Measurements from ENCODE around the gene SATB2.

SATB2 gene

DNA sequence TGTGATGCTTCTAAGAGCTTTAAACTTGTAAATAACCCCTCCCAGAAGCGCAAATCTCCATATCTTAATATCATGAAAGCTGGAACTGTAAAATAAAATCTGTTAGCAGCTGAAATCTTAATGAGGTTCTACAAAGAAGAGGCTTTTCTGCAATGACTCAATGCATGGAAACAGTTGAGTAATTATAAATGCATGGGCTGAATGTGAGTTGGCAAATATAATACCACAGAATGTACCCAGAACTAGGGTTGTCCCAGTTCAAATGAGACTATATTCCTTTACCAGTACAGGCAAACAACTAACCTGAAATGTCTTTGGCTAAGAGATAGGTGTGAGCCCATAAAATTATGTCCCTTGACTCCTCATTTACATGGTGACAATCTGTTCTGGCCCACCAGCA, 52.9 kb downstream of the SATB2 start:
- DNase-seq = peak in 1 of 2 donors; percentile 47

DNA sequence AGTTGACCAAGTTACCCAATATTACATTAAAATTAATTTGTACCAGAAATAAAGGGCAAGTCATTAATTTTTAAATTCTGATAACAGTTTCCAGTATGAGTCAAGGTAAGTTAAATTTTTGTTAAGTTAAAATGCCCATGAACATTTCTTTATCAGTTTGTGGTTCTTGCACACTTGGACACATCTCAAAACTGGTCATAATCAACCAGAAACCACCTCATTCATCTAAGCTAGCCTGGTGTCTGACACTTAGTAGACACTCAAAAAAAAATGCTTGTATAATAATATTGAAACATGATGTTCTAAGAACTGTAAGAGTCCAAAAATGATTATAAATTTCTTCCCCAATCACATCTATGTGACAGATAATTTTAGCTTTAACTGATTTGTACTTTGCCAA, 62.4 kb downstream of the SATB2 start:
- DNase-seq = no peak

DNA sequence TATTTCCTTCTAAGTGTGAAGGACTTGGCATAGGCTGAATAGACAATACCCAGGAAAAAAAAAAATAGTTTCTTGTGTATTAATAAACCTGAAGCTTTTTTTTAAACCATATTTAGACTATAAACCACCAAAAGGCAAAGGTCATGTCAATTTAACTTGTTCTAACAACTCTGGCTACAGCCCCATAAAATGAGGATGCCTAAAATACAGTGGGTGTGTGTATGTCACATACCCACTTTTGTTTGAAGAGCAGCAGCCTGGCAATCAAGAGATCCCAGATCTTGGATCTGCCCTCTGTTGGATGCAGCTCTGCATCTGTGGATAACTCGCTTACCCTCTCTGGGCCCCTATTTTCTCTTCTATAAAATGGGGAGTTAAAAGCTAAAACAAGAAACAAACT, 65.4 kb downstream of the SATB2 start:
- DNase-seq = no peak

DNA sequence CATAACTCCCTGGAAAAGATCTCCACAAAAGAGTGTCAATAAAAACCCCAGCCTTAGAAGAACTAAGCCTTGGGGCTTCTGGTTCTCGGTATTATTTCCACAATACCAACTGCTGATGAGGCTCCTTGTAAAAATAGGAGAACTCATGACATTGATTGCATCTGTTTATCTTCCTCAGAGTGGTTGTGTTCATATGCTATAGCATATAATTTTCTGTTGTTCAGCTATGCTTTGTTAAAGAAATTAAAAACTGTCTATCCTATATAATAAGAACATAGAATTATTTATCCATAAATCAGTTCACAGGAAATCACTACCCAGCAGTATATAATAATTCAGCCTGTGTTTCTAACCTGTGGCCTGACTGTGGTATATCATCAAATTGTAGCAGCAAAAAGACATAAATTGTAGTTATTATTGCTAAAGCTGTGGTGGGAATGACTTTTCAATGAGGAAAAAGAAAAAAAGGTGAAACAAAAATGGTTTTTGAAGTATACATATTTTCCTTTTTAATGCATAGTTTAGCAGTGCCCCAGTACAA, 68.9 kb downstream of the SATB2 start:
- no peak for DNase-seq

DNA sequence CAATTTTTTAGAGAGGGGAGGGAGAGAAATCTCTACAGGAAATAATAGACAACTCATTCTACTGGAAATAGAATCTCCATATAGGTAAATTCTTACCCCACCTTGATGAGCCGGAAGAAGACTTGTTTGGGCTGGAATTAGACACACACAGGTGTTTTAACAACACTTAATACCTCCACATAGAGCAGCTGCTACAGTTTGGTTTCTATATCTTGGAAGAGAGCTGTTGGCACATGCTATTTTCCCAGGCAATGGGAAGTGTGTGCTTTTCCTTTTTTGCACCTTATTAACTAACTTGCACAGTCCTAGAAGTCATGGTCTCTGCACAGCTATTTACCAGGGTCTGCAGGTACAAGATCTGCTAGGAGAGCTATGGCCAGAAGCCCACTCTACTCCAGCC, 73.7 kb downstream of the SATB2 start:
- DNase-seq = no peak

DNA sequence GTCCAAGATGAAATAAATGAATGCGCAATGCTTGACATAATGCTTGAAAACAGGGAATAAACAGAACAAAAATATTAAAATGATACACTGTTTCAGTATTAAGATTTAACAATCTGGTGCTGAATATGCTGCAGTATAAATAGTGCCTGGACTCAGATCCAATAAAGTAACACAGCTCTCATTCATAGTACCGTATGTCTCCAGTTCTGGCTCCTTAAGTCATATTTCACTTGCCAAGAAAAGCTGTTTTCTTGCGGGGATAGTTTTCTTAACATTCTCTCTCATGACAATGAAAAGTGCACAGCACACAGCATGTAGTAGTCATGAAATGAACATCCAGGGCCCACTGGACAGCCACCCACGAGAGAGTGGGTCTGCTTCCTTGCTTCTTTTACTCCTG, 74.7 kb downstream of the SATB2 start:
- DNase-seq = peak in 1 of 2 donors; percentile 10

DNA sequence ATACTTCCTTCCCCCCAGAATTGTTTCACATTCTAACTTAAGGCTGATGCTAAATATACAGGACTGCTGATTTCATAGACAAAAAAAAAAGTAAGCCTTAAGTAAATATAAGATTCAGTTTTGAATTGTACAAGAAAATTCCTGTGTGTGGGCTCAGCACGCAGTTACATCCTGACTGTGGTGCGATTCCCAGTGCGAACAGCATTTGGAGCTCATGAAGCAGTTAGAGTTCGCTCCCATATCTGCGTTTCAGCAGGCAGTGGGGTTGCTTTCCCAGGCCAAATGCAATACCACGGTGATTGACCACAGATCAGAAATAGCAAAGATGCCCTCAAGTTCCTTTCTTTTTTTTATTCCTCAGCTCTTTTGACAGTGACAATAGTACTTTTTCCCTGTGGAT, 75.6 kb downstream of the SATB2 start:
- DNase-seq = peak in 1 of 2 donors; percentile 32

DNA sequence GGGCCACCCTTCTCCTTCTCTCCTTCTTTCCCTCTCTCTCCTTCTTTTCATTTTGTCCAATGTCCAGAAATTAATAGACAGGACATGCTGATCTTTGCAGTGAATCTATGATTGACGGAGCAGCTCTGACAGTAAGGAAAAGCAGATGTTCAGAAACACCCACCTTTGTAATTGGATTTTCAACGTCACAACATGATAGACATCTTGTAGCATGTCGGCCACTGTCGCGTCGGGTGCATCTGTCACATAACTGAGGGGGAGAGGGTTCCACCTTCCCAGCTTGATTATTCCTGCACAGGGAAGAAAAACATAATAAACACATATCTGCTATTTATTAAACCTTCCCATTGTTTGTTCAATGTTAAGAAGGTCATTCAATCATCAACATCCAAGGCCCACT, 76.2 kb downstream of the SATB2 start:
- no peak for DNase-seq

DNA sequence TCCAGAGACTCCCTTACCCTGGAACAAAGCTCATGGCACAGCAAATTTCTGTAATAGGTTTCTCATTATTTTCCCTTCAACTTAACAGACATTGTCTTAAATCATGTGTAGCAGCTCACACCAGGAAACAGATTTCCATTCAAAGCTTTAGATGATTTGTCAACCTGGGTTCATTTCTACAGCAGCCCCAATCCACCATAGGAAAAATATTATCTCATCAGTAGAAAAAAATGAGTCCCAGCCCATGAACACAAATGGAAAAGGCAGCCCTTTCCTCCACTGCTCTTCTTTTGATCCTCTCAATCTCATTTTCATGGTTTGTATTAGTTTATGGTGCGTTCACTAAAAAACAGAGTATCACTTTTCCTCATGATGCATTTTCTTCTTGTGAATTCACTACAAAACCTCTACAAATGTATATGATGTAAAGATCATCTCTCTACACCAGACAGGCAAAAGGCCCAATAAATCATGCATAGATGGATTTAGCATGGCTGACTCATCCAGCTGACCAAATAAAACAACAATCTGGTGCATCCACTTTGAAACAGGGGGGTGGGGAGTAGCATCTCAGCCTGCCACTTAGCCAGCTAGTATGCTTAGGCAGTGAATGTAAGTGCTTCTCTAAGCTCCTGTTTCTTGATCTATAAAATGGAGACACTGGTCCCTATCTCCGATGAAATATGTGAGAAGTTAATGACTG, 78.6 kb downstream of the SATB2 start:
- no peak for DNase-seq

DNA sequence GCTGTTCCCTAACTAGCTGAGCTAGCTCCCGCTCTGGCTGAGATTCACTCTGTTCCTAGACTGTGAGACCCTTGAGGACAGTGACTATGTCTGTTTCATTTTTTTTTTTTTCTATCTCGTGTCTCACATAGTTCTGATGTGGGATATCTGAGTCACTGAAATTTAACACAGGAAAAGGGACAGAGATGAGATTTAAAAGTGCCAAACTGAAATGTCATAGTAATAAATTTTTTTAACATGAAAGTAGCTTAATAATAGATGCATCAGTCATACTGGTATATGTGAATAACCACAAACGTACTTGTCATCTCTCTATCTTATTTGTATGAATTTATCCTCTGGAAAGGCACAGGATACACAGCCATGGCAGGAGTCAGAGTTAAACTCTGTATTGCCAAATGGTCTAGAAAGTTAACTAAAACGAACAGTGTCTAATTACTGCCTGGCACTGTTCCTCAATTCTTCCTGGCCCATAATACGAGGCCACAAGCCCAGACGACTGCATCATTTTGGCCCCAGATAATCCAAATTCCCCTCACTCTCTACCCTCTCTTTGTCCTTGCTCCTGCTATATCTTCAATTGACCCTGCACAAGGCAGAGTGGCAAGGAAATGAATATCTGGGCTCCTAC, 87.5 kb downstream of the SATB2 start:
- DNase-seq = no peak

DNA sequence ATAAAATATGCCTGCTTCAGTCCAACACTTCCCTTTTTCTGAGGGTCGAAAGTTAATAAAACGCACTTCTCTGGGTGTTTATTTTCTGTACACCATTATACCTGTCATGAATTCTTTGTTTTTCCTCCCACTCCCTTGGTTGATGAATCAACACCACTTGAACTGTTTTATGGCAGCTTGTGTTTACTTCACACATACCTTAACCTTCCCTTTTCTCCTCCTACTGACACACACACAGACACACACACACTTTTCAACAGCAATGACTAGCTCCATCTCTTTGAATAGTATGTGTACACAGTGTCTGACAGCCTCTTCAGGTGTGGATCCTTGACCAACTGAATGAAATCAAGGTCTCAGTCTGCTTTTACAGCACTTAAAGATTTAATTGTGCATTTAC, 91.3 kb downstream of the SATB2 start:
- no peak for DNase-seq

DNA sequence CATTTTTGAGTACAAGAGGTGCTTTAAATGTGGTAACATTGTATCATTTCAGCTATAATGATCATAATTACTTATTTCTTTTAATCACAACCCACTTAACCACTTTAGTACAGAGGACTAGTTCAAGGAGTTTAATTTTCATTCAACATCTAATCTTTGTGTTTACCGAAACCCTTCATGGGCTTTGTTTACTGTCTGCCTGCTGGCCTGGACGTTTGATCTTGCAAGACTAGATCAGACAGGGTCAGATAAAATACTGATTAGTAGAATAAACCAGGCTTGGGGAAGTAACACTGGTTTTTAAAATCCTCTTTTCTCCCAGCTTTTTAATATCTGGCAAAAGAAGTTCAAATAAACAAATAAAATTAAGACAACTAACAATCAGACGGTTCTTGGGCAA, 93.6 kb downstream of the SATB2 start:
- DNase-seq = no peak

DNA sequence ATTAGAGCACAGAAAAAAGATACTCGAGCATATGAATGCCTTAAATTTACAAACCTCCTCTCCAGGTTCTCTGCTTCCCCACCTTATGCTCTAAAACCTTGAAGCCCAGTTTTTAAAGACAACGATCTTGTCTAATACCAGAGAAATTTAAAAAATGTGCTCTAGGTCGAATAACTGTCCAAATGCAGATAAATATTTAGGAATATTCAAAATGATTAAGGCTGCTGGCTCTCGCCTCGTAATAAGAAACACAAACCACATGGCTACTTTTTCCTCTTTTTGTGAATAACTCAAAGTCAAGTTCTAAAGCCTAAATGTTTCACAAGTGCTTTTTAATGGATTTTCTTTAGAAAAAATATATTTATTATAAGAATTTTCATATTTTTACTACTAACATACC, 101.3 kb downstream of the SATB2 start:
- DNase-seq = no peak

DNA sequence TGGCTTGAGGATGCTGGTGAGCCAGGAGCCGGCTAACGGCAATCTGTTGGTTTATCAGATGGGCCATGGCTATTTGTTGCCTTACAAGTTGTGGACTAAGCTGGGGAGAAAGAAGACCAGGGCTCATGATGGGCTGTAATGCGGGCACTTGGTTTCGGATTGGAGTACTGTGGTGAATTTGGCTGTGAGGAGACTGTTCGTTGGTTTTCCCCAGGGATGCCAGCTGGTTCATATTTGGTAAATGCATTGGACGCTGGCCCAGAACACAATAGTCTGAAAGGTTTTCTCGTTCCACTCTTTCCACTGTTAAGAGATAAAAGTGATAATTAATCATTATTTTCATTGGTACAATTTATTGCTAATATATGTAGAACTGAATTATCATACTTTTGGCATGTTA, 108.9 kb downstream of the SATB2 start:
- DNase-seq = no peak

DNA sequence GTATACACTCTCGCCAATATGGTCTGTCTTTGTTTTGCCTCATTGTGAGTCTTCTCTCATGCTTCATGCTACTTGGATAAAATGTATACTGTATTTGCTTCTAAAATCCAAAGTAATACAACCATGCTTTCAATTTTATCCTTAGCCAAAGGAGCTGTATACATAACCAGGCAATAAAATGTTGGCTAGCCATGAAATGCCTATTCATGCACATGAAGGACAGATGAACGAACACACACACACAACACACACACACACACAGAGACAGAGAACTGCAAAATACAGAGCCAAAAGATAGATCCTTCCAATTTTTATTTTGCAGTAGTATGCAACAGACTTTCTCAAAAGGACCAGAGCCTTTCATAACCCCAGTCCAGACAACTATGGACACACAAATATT, 113.7 kb downstream of the SATB2 start:
- DNase-seq = no peak

DNA sequence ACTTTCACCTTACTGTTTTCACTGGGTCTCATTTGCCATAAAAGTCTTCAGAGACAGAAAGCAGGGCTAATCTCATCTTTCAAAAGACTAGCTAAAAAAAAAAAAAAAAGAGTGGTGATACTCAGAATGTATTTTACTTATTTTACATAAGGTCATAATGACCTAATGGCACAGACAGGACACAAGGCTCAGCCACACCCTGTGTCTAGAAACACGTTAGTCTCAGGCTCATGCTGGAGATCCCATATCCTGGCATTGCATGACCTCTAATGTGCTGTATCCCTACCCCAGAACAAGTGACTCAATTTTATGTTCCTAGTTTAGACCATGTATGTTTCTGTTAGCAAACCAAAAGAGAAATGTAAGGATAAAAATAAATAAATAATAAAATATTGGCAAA, 115.4 kb downstream of the SATB2 start:
- DNase-seq = no peak

DNA sequence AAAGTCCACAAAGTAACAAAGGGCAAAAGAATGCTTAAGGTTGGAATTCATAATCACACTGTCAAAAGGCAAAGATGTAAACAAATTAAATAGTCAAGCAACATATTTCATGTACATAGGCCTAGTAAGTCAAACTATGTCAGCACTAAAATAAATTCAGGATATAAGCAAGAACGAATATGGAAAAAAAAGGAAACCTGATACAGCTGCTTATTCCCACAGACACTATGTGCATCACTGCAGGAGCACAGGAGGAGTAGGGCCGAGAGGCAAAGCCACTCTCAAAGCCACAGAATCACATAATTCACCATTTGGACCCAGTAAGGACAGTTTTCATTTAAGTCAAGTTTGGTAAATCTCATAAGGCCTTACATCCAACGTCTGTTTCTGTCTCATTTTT, 116.6 kb downstream of the SATB2 start:
- DNase-seq = no peak

DNA sequence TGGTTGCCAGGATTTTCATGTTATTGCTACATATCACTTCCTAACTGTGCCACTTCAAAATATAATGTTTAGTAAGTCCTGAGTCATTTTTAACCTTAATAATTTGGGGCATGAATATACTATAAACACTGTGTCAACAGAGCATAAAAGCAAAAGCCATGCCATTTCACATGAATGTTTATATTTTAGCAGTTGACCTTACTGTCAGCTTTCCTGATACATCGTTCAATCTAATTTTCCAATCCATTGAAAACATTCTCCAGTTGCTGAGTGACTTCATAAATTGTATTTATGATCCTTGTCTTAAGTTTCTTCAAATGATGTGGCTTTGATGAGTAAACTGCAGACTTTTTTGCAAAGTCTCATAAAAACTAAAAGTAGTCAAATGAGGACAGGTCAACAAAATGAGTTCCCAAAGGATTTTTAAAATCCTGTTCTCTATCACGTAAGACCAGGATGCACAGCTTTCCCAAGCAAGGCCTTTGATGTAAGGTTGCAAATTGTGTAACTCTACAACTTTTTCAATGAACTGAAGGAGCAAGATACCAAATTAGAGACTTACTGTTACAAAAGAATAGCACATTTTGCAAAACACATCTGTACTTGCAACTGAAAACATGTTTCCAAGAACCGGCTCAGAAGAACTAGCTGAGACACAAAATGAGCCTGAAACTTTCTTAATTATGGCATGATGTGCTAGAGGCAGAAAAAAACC, 117.7 kb downstream of the SATB2 start:
- DNase-seq = no peak

DNA sequence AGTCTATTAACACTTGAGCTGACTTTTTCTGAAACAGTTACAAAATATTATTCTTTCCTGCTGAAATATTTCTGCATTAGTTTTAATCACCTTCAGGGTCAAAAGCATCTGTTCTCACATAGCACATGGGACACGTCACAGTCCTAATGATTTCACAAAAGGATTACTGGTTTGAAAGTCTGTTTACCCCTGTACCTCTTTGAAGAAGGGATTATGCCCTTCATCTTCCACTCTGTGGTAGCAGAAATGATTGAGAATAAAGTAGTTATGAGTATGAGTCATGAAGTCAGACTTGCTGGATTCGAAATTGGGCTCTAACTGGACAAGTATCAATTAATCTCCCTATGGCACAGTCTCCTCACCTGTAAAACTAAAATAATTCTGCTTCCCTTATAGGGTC, 121.2 kb downstream of the SATB2 start:
- no peak for DNase-seq

DNA sequence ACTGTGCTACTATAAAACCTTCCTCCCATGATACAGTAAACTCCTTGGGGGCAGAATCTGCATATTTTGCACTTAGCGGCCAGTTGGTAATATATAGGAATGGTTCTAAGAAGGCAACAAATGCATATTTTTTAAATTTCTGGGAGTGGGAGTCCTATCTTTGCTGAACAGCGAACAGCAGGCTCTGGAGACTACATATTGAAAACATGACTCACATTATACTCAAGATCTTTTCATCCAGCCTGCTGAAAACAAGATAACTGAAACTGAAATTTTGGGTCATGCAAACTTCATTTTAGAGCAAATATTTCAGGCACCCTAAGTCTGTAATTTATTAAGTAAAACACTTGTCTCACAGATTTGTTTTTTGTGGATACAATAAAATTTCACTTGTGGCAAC, 122.2 kb downstream of the SATB2 start:
- DNase-seq = no peak

DNA sequence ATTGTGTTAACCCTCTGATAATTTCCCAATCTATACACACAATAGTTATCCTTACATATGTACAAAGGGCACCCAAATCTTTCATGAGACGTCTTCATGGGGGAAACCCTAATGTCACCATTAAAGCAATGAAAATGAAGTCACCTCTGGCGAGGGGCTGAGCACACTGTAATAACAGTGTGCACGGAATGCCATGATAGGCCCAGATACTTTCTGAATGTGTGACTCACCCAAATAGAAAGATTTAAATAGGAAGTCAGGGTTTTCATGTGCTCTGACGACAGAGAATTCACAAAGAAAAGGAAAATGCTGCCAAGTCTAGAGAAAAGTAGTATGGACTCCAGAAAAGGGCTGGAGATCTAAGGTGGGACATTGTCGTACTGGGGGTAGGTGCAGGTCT, 128.3 kb downstream of the SATB2 start:
- no peak for DNase-seq

DNA sequence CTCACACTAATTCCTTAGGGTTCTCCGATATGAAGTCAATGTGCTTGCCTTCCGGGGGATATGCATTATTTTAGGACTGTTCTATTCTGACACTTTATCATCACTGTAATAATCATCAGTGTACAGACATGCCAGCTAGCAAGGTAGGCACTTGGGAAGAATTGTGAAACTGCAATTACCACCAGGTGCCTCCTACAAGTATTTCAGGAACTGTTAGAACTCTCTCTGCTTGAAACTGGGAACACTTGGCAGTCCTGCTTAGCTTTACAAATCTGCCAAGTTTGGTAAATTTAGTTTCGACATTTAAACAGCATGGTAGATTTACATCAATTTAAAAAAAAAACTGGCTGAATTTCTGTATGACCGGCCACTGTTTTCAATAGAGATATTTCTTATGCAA, 128.7 kb downstream of the SATB2 start:
- no peak for DNase-seq

DNA sequence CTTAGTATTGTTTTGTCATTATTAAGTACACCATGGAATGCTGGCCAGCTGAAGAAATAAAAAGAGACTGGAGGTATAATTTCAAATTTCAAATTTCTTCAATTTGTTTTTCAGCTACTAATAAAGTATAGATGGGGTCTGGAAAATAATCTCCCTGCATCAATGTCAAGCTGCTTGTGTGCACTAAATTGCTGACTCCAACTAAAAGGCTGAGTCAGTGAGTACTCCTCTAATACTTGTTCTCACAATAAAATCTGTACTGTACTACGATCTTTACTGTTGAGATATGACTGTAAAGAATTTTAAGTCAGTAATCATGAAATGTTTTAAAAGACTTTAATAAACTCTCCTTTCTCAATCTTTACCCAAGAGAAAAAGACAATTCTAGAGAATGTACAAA, 131.9 kb downstream of the SATB2 start:
- no peak for DNase-seq

DNA sequence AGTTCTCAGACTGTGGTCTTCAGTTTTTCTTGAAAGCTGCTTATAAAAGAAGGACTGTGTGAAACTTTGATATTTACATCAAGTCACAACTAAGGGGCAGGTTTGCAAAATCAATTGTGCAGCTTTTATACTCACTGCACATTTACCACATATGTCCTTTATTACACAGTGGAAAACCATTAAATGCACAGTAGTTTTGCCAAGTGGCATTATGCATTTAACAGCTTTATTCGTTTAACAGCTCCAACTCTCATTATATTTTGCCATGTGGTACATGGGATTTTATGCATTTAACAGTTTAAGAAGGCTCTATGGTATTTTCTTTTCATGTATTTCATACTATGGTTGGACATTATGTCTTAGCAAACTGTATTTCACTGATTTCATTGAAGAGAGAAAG, 135.6 kb downstream of the SATB2 start:
- DNase-seq = no peak
